KMS-11 (cell line): ENCODE results near the gene EPS8.
A peak's percentile ranks its signal among the peaks of the same experiment; 100 is the strongest.

Experiments used
- H2AFZ ChIP-seq: fragments of 200-600 bp; sonication (generic); 2 replicates; pipeline ENCODE4 v1.6.1; 2016; ENCODE audit warnings: antibody characterized with exemption, mixed run types, low read depth
- H3K27ac ChIP-seq: fragments of 200-600 bp; sonication (generic); 2 replicates; pipeline ENCODE4 v1.6.1; 2016; ENCODE audit warnings: mild to moderate bottlenecking, mixed run types
- H3K27me3 ChIP-seq: fragments of 200-600 bp; sonication (generic); 2 replicates; pipeline ENCODE4 v1.6.1; 2017; ENCODE audit warnings: mild to moderate bottlenecking, low read depth, mixed run types, moderate library complexity; ENCODE audit not compliant: insufficient read depth
- H3K36me3 ChIP-seq: fragments of 200-600 bp; sonication (generic); 2 replicates; pipeline ENCODE4 v1.6.1; 2017; ENCODE audit warnings: mild to moderate bottlenecking, mixed run types; ENCODE audit not compliant: insufficient read depth
- H3K4me1 ChIP-seq: fragments of 200-600 bp; sonication (generic); 2 replicates; pipeline ENCODE4 v1.6.1; 2016; ENCODE audit warnings: mild to moderate bottlenecking, low read depth, mixed run types; ENCODE audit not compliant: poor library complexity, severe bottlenecking
- H3K4me2 ChIP-seq: fragments of 200-600 bp; sonication (generic); 2 replicates; pipeline ENCODE4 v1.7.0; 2016; ENCODE audit warnings: mild to moderate bottlenecking, mixed run types
- H3K4me3 ChIP-seq: fragments of 200-600 bp; sonication (generic); IDR thresholded peaks from 2 replicates; pipeline ENCODE4 v1.6.1; 2017; ENCODE audit warnings: low read depth, low read length, mixed read lengths; ENCODE audit not compliant: insufficient read depth
- H3K79me2 ChIP-seq: fragments of 200-600 bp; sonication (generic); 2 replicates; pipeline ENCODE4 v1.6.1; 2016; ENCODE audit warnings: low read depth, mixed run types; ENCODE audit not compliant: insufficient read depth
- H3K9ac ChIP-seq: fragments of 200-600 bp; sonication (generic); 2 replicates; pipeline ENCODE4 v1.6.1; 2016; ENCODE audit warnings: mild to moderate bottlenecking, mixed run types
- H4K20me1 ChIP-seq: fragments of 200-600 bp; sonication (generic); 2 replicates; pipeline ENCODE4 v1.6.1; 2016; ENCODE audit warnings: mild to moderate bottlenecking, mixed run types; ENCODE audit not compliant: insufficient read depth
- TF ChIP-seq, protein P1 (sequence below): fragments of 200-600 bp; sonication (generic); conservative IDR thresholded peaks from 2 replicates; pipeline ENCODE4 v1.6.1; 2017; ENCODE audit warnings: low read depth, mild to moderate bottlenecking, antibody characterized with exemption, low read length, moderate library complexity, mixed read lengths

The EPS8 gene

GRCh38 chr12:15589328-15590032, 199.7 kb downstream of the EPS8 start:
- Histone ChIP-seq H2AFZ (peak overlapping the region; percentile 92; the same call in 1 of the 2 replicates), H3K79me2 (no peaks in the 10 kb centered on the region), H3K4me3 (no peak overlapping the region), H3K4me1 (peaks cover 9% of the 10 kb centered on the region), H3K36me3 (no peaks in the 10 kb centered on the region), H4K20me1 (no peaks in the 10 kb centered on the region), H3K27me3 (no peaks in the 10 kb centered on the region), H3K9ac (no peak overlapping the region), H3K27ac (no peak overlapping the region), H3K4me2 (no peak overlapping the region)
- TF ChIP-seq, protein P1, sequence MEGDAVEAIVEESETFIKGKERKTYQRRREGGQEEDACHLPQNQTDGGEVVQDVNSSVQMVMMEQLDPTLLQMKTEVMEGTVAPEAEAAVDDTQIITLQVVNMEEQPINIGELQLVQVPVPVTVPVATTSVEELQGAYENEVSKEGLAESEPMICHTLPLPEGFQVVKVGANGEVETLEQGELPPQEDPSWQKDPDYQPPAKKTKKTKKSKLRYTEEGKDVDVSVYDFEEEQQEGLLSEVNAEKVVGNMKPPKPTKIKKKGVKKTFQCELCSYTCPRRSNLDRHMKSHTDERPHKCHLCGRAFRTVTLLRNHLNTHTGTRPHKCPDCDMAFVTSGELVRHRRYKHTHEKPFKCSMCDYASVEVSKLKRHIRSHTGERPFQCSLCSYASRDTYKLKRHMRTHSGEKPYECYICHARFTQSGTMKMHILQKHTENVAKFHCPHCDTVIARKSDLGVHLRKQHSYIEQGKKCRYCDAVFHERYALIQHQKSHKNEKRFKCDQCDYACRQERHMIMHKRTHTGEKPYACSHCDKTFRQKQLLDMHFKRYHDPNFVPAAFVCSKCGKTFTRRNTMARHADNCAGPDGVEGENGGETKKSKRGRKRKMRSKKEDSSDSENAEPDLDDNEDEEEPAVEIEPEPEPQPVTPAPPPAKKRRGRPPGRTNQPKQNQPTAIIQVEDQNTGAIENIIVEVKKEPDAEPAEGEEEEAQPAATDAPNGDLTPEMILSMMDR = no peak

DNA sequence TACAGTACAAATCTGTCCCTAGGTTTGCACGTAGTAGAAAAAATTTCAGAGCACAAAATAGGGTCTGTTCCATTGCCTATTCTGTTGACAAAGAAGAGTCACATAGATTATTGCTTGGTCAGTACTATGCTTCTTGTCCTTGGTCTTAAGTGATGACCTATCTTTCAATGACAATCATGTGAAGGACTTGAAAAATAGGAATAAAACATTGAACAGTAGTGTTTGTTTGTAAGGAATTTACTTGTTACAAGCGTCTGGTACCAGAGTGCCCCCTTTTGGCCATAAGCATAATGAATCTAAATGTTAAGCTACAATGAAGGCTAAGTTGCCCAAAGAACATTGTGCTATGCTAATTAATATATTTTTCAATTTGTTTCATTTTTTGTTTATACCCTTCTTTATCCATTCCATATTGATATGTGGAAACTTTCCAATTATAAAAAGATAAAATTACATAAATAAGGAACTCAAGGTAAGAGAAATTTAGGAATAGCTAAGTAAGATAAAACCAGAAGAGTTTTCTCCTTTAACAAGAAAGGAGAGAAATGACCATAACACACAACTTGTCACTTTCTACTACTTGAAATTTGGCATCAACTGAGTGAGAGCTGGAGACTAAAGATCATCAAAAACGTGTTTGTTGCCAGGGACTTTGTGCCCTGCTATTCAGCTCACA, 204.7 kb downstream of the EPS8 start:
- H3K4me1 ChIP-seq = no peaks in the 10 kb centered on the region
- H3K79me2 ChIP-seq = no peaks in the 10 kb centered on the region
- H2AFZ ChIP-seq = no peak overlapping the region
- H3K4me2 ChIP-seq = no peak overlapping the region
- H3K36me3 ChIP-seq = no peaks in the 10 kb centered on the region
- no peak overlapping the region for H3K27ac ChIP-seq
- TF ChIP-seq, protein P1 = peak; percentile 65
- H3K9ac ChIP-seq = no peak overlapping the region
- no peaks in the 10 kb centered on the region for H3K27me3 ChIP-seq
- H3K4me3 ChIP-seq = no peak overlapping the region
- no peaks in the 10 kb centered on the region for H4K20me1 ChIP-seq

DNA sequence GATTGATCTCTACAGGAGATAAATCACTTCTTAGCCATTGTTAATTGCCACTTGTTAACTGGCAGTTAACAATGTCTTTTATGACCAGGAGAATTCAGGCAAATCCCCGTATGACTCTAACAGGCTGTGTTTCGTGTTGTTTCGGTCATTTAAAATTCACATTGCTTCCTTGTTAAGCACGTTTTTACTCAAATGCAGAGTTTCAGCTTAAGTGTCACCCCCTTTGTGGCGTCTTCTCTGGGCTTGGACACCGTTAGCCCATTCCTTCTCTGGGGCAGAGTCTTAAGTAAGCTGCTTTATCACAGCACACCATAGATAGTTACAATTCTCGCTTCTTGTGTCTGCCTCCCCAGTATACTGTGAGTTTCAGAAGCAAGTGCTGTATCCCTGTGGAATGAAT, 205.4 kb downstream of the EPS8 start:
- Histone ChIP-seq H2AFZ (no peak overlapping the region), H4K20me1 (no peaks in the 10 kb centered on the region), H3K79me2 (no peaks in the 10 kb centered on the region), H3K4me1 (no peaks in the 10 kb centered on the region), H3K36me3 (no peaks in the 10 kb centered on the region), H3K4me2 (no peak overlapping the region), H3K9ac (no peak overlapping the region), H3K4me3 (no peak overlapping the region), H3K27me3 (no peaks in the 10 kb centered on the region), H3K27ac (no peak overlapping the region)
- TF ChIP-seq, protein P1 = no peak

GRCh38 chr12:15581006-15581405, 208.2 kb downstream of the EPS8 start:
- Histone ChIP-seq H3K27ac (no peak overlapping the region), H3K79me2 (no peaks in the 10 kb centered on the region), H3K36me3 (no peaks in the 10 kb centered on the region), H3K27me3 (no peaks in the 10 kb centered on the region), H2AFZ (no peak overlapping the region), H3K4me2 (no peak overlapping the region), H3K9ac (no peak overlapping the region), H3K4me1 (no peaks in the 10 kb centered on the region), H3K4me3 (no peak overlapping the region), H4K20me1 (no peaks in the 10 kb centered on the region)
- TF ChIP-seq, protein P1 = no peak
